Measurements from ENCODE around the gene ZNF232.
"Not testable (repeated sequence)": the region's sequence is repeated elsewhere in the genome, so short reads cannot be mapped to it uniquely, and the experiment has no call there.

Gene ZNF232

GRCh38 chr17:5129770-5130169, 18.1 kb upstream of the ZNF232 start:
- DNase-seq: not testable (repeated sequence)

GRCh38 chr17:5128905-5129535, 17.3 kb upstream of the ZNF232 start:
- DNase-seq: no peak

GRCh38 chr17:5128387-5128786, 16.7 kb upstream of the ZNF232 start:
- not testable (repeated sequence) for DNase-seq

- no peak for DNase-seq
These were observed 16.2 kb upstream of the ZNF232 start for GRCh38 chr17:5127910-5128309.

GRCh38 chr17:5126719-5127488, 15.2 kb upstream of the ZNF232 start:
- no peak for DNase-seq

- not testable (repeated sequence) for DNase-seq
These were observed 13.2 kb upstream of the ZNF232 start for GRCh38 chr17:5124896-5125295.

- DNase-seq: not testable (repeated sequence)
These were observed 12.6 kb upstream of the ZNF232 start for GRCh38 chr17:5124125-5124760.

- DNase-seq: no peak
These were observed 11.9 kb upstream of the ZNF232 start for GRCh38 chr17:5123343-5124124.

- no peak for DNase-seq
These were observed 11.1 kb upstream of the ZNF232 start for GRCh38 chr17:5122586-5123342.

- DNase-seq: not testable (repeated sequence)
These were observed 10.4 kb upstream of the ZNF232 start for GRCh38 chr17:5122056-5122455.

- no peak for DNase-seq
These were observed 9.6 kb upstream of the ZNF232 start for GRCh38 chr17:5121186-5121841.

GRCh38 chr17:5120436-5121185, 8.9 kb upstream of the ZNF232 start:
- DNase-seq: not testable (repeated sequence)

- no peak for DNase-seq
These were observed 8.4 kb upstream of the ZNF232 start for GRCh38 chr17:5120036-5120435.

GRCh38 chr17:5118219-5118618, 6.5 kb upstream of the ZNF232 start:
- no peak for DNase-seq

GRCh38 chr17:5115673-5116651, 4.3 kb upstream of the ZNF232 start, which contains the start of gene USP6:
USP6 (plus strand) TSS chr17:5116032; CDS start chr17:5130368, 14,336 bp downstream.
- no peak for DNase-seq

- no peak for DNase-seq
These were observed 862 bp downstream of the ZNF232 start for GRCh38 chr17:5110816-5111215.

GRCh38 chr17:5100832-5101231, 10.8 kb downstream of the ZNF232 start:
- no peak for DNase-seq

GRCh38 chr17:5099271-5099670, 12.4 kb downstream of the ZNF232 start:
- DNase-seq: no peak

GRCh38 chr17:5097101-5097834, 14.4 kb downstream of the ZNF232 start:
- DNase-seq: no peak

Data from activated gamma-delta T cell (primary cell).